Measurements from ENCODE around the gene CCDC192.

GRCh38 chr5:127958421-127959011 is 255.3 kb downstream of the CCDC192 start:
- TF ChIP-seq POLR2A (IDR thresholded peaks at IDR 0.05; ENCODE audit: low read depth, low read length) (no peak), POLR2AphosphoS5 (IDR thresholded peaks at IDR 0.05; ENCODE audit: low read depth, low read length) (no peak)
